ENCODE results near the gene HMCN1.

HMCN1 gene

DNA sequence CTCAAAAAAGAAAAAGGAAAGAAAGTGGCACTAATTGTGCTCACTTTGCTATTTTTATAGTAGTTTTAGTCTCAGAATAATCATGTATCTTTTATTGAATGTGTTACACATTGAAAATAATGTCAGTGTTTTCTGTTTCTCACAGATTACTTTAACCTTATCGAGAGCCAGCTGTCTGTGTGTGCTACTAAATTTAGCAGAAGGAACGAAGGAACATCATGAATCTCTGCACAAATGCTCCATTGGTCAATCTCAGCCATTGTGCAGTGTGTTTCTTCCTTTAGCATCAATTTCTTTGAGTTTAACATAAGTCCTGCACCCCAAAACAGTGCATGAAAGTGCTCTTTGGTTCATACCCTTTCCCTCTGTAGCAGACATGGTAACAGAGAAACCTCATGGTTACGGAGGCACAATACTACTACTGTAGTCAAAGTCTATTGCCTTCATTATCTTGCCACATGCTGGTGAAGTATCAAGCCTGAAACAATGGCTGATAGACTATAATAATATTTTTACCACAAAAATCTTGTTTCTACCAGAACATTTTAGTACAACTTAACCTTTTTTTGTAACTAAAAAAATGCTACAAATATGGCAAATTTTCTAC is 310.0 kb downstream of the HMCN1 start:
- no peak for DNase-seq

DNA sequence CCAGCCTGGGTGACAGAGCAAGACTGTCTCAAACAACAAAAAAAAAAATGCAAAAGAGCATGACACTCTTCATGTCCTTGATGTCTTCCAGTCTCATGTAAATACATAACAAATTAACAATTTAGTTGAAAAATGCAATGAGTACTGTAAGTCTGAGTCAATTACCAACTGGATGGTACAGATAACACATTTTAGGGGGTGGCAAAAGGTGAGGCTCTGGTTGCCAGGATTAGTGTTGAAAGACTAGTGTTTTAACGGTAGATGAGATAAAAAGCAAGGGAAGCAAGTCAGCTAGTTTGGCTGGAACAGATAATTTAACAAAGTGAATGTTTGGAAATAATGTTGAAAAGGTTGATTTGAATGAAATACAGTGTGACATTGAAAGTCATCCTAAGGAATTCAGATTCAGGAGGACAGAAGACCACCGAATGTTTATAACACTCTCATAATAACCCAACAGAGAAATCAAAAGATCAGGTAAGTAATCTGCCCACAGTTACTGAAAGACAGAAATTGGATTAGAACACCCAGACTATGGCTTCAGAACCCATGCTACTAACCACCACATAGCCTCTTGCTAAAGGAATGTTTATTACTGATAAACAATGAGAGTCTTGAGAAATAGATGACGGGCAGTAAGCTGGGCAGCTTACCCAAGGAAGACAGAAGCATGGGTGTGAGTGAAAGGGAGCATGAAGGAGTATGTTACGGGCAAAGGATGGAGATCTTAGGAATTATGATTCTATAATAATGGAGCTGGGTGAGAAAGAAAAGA is 312.4 kb downstream of the HMCN1 start:
- no peak for DNase-seq

DNA sequence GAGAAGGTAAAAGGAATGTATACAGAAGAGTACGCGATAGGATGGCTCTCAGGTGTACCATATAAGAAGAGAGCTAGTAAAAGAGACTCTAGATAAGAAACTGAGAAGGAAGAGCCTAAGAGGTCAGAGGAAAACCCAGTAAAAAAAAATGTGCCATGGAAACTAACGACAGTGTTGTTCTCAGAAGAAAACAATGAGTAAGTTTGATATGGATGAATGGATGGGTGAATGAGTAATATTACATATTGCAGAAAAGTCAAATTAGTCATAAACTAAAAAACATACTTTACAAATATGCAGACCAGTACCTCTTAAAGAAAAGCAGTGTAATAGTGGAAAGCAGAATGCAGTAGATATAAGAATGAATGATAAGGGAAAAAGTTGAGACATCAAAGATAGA is 316.2 kb downstream of the HMCN1 start:
- DNase-seq: no peak

DNA sequence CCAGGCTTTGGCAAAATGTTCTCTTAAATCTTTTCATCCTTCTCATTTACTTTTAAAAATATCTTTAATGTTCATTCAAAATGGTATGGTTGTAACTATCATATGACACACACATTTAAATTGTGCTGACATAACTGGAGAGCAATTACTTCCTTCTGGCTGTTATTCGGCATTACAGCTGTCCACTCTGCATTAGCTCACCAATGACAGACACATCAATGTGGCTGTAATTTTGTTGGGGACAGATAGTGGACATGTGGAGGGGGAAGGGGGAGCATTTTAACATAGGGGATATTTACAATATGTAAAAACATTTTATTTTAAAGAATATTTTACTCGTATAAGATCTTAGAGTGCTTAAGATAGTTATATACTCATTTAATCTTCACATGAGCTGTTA is 319.8 kb downstream of the HMCN1 start:
- no peak for DNase-seq

DNA sequence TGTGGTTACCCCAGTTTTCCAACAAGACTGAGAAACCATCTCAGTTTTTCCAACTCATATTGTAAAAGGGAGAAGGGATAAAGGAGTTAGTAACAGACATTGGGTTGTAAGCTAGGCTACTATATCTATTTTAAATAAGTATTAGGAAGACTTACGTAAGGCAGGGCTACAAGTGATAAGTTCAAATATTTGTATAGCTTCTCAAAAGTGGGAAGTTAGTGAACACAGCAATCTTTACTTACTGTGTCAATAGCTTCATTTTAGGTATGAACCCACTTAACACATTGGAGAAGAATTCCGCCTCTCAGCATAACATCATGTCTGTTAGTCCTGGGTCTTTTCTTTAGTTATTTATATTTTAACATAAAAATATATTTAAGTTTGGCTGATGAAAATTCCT is 320.7 kb downstream of the HMCN1 start:
- DNase-seq: no peak

DNA sequence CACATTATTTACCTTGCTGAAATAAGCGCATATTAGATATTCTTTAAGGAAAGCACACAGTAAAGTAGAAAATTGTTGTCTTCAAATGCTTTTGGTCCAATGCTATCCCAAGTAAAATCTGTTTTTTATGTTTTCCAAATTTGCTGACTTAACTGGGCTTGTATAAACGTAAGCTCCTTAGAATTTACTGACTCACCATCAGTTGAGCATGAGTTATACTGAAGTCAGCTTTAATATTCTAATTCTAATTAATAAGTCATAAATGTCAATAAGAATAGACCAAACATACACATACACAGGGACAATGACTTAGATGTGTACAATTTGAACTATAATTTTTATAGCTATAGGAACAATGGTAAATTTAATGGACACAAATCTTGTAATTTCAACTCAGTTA is 321.7 kb downstream of the HMCN1 start:
- no peak for DNase-seq

DNA sequence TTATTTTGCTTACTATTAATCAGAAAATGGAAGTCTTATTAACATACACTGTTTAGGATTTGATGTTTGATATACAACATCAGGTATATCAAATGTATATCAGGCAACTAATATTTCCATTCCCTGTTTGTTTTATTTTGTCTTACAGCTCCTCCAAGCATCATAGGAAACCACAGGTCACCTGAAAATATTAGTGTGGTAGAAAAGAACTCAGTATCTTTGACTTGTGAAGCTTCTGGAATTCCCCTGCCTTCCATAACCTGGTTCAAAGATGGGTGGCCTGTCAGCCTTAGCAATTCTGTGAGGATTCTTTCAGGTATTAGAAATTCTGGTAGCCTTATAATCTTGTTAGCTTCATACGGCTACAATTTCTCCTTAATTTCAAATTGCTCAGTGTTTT is 322.9 kb downstream of the HMCN1 start:
- no peak for DNase-seq

DNA sequence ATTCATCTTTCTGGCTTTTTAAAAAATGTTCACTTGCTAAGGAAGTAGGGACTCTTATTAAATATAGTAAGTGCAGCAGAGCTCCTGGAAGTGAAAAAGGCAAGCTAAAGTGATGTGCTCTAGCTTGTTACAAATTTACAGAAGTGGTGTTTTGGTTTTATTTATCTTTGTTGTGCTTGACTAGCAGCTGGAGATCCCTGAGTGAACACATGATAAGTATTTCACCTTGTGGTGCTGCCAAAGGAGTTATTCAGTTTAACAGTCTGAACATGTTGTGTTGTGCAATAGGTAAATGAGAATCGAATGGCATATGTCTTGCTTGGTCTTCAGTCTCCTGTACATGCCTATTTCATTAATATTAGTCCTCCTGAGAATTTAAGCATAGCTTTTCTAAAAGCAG is 325.1 kb downstream of the HMCN1 start:
- DNase-seq: no peak

DNA sequence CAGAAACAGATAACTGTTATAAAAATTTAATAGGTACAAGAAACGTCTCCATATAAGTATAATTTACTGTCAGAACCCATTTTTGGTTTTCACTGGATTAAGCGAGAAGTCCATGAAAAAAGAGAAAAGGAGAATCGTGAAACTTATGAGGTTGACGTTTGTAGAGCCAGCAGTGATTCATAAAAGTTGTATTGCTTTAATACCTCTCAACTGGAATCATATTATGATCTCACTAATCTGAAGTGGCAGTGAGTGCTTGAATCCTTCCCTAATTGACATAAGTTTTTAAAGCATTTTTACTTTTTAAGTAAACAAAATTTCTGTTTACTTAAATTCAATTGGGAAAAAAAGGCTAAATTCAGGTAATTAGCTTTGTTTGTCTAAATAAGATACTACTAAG is 325.6 kb downstream of the HMCN1 start:
- no peak for DNase-seq

DNA sequence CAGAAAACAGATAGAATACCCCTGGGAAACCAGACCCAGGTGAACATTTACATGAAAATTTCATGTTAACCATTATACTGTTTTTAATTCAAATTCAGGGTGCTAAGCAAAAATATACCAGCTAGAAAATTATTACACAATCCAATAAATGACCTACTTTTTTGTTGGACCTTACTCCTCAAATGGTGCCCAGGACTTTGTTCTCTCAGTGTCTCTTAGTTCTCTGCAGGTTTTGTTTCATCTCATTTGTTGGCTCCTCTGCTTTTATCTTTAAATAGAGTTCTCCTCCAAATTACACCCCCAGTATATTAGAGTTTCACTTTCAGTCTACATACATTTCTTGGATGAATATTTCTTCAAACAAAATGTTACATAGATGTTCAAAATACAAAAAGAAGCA is 326.0 kb downstream of the HMCN1 start:
- no peak for DNase-seq

DNA sequence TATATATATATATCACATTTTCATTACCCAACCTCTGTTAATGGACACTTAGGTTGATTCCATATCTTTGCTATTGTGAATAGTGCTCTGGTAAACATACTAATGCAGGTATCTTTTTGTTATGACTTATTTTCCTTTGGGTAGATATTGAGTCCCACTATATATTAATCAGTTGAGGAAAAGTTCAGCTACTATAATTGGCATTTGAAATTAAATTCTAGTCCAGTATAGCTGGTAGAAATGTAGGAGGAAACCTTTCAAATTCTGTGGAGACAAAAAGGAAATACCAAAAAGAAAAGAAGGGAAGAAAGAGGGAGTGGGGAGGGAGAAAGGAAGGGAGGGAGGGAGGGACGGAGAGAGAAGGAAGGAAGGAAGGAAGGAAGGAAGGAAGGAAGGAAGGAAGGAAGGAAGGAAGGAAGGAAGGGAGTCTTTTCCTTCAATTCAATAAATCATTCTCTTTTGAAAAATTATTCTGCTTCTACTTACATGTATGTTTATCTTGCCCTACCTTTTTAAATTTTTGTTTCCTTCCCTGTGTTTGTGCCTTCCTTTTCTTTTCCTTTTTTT is 329.0 kb downstream of the HMCN1 start:
- no peak for DNase-seq

DNA sequence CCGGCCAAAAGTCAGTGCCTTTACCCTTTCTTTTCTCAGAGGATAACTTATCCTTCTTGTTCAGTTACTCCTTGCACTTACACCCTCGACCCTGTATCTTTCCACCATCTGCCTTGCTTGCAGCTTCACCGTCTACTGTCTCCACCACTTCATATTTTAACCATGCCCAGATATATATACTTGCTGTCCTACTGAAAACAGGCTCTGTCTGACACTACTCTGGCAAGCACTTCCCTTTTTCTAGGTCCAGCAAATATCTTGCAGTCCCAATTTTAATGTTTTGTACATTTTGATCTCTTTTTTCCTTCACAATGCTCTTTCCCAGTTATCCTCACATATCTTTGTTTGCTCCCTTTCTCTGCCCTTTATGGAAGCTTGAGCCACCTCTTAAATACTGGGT is 332.2 kb downstream of the HMCN1 start:
- DNase-seq: no peak

DNA sequence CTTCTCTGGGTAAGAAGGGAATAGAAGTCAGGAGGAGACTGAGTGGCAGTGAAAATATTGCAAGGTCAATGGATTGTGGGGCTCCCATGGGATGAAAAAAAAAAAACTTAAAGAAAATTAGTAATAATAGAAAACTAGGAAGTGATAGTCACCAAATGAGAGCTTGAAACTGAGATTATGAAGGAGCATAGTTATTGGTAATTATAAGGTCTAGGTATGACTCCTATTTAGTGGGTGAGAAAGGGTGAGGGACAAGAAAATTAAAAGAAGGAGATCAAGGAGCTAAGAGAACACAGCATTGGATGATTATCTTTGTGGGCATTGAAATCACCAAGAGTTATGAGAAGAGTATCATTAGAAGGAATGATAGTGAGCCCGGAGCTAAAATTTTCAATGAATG is 339.5 kb downstream of the HMCN1 start:
- no peak for DNase-seq

DNA sequence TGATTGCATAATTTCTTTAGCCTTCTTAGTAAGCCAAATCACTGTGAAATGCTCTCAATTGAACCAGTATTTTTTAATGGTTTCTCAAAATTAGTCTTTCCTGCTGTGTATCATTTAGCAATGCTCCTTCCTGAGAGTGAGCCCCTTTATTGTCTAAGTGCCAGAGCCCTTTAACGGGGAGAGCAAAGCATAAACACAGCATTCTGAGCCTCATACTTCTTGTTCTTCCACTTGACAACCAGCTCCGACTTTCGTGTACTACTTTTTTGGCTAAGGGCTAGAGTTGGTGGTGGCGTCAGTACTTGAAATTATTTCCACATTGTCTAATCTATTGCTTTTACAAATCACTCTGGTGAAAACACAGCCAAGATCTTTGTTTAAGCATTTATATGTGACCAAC is 341.8 kb downstream of the HMCN1 start:
- DNase-seq: no peak

DNA sequence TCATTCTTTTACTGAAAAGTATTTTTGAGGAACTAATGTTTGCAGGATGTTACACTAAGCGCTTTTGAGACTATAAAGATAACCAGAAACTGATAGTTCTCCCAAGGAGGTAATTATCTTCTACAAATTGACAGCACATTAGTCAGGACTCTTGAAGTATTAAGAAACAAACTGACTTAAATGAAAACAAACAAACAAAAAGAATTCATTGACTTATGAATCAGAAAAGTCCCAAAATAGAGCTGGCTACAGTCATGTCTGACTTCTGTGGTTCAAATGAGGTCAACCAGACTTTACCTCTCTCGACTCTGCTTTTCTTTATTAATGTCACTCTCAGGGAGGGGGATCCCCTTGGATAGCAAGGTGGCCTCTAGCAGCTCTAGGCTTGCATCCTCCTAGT is 344.1 kb downstream of the HMCN1 start:
- DNase-seq: no peak

DNA sequence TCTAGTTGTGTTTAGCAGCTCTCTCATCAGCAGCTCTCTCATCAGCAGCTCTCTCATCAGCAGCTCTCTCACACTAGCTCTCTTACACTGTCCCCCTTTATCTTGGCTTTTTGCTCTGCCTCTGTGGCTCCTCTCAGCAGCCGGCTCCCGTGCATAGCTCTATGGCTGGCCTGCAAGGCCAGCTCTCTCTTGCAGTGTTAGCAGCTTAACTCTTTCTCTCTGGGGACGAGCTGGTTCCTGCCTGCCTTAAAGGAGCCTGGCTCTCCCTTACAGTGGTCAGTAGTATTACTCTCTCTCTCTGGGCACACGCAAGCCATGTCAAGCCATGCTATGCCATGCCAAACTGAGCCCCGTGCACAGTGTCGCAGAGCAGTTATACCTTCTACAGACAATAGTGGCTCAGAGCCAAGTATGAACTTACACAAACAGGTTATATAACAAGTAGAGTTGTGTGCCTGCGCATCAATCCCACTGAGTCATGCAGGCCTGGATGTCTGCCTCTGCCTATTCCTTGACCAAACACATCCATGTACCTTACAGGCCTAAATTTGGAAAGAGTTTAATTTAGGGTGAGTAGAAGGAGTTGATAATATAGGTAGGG is 345.0 kb downstream of the HMCN1 start:
- DNase-seq: no peak

DNA sequence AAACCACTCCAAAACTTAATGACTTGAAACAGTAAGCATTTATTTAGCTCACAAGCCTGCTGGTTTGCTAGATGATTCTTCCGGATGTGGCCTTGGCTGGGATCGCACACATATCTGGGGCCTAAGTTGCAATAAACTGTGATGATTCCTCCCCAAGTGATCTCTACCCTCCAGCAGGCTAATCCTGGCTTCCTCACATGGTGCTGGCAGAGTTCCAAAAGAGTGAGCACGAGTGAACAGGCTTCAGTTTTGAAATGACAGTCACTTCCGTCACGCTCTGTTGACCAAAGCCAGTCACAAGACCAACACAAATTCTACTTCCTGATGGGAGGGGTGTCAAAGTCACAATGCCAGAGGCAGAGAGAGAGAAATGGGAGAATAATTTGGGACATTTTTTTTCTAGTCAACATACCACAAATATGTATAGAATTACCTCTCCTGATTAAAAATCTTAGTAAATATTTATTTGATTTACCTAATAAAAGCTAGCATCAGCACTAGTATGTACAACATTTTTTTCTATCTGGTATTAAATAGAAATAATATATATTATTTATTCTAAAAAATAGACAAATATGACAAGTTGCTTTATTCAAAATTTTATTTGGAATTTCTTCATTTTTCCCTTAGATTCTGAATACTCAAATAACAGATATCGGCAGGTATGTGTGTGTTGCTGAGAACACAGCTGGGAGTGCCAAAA is 348.2 kb downstream of the HMCN1 start:
- no peak for DNase-seq

DNA sequence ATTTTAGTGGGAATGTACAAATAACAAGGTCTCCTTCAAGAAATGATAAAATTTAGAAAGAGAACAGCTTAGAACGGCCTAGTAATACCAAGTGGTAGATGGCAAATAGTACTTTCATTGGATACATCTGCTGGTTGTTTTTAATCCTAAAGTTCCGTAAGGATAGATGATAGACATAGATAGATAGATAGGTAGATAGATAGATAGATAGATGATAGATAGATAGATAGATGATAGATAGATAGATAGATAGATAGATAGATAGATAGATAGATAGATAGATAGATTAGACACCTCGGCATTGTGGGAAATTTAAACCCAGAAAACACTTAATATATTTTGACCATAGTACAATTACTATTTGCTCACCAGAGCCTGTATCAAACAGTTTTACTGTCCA is 352.4 kb downstream of the HMCN1 start:
- DNase-seq: no peak

DNA sequence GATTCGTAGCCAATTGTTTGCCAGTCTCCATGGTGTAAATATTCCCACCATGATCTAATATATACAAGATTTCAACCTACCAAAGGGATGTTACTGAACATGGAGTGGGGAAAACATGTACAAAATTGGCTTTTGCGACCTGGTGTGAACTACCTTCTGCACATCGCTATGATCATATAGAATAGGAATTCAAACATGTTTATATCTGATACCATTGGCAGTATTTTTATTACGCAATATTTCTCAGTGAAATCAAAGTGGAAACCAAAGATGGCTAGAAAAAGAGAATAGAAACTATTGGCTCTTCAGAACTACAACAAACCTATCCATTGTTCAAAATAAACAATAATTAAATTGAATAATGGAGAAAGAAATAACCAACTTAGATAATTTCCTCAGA is 355.7 kb downstream of the HMCN1 start:
- no peak for DNase-seq

DNA sequence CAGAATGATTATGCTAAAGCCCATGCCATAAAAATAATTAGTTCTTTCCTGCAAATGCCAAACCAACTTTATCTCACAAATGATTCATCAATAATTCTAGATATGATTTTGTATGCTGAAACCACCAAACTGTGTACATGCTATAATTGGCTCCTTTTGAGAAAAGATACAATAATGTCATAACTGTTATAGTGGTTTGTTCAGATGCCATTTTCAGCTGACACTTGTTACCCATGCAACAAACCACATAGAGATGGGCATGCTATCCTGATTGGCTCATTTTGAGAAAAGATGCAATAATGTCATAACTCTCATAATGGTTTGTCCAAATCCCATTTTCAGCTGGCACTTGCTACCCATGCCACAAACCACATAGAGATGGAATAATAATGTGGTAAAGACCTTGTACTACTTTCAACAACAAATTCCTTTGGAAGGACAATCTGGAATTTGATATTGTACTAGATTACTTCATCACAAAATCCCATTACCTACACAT is 357.1 kb downstream of the HMCN1 start:
- DNase-seq: no peak

DNA sequence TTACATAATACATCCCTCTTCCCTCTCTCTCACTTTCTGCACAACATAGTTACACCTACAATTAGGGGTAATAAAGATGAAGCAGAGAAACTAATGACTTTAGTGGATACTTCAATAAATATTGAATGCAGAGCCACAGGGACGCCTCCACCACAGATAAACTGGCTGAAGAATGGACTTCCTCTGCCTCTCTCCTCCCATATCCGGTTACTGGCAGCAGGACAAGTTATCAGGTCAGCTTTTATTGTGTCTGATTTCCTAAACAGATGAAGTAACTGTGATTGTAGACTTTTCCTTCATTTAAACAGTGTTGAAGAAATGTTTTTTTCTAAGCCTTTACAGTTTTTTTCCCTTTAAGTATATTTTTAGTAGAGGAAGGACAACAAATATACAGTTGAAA is 359.2 kb downstream of the HMCN1 start:
- no peak for DNase-seq

DNA sequence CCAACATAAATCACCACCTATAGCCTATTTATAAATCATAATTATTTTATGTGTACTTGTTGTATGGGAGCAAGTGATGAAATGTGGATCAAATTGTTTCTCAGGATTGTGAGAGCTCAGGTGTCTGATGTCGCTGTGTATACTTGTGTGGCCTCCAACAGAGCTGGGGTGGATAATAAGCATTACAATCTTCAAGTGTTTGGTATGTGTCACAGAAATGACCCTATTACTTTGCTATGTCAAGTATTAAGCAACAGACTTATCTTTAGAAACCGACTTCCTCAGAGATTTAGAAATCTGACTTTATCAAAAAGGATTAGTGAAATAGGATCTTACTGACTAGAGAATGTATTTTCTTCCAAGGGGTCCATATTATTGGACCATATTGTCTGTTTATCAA is 360.0 kb downstream of the HMCN1 start:
- no peak for DNase-seq

DNA sequence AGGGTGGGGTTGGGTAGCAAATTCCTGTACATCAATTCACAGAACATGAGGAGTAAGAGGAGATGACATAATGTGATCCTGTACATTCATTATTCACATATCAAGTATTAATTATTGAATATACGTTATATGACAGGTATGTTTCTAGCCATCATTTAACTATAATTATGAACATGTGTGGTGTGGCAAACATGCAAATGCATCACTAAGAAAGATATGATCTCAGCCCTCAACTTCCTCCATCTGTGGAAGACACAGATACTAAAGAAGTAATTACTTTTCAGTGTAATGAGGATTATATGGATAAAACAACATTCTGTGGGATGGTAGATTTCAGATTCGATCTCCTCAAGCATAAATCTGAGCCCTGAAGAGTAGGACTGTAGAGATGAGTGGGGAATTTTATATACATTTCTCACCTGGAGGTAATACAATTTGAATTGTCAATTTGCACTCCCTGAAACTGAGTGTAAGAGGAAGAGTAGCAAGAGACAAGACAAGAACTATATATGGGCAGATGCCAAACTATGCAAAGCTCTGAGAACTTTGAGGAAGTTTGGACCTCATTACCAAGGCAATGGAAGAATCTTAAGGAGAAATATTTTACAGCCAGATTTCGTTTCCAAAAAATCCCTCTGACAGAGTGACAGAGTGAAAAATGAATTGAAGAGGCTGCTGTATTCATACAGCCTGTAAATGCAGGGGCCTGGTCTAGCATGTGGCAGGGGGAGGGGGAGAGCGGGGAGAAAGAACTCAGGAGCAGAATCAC is 365.3 kb downstream of the HMCN1 start:
- DNase-seq: no peak

All from activated CD4-positive, alpha-beta T cell treated with anti-CD3 and anti-CD28 coated beads, Interleukin-2, amount 50 U/mL, for 1 hour (primary cell).